NCI-H1417 treated with DMSO at 0.1 percent for 48 hours (cell line): Measurements from ENCODE around the gene SH3GL2.

Experiments used
- DNase-seq: peaks from one replicate; lab custom pipeline; 2025; lab: John Stamatoyannopoulos, UW

Gene SH3GL2

GRCh38 chr9:17578911-17579793, at the start of gene SH3GL2:
SH3GL2 (plus strand) TSS chr9:17579066.
- no peak for DNase-seq

GRCh38 chr9:17531642-17532254, 47.1 kb upstream of the SH3GL2 start:
- no peak for DNase-seq

DNA sequence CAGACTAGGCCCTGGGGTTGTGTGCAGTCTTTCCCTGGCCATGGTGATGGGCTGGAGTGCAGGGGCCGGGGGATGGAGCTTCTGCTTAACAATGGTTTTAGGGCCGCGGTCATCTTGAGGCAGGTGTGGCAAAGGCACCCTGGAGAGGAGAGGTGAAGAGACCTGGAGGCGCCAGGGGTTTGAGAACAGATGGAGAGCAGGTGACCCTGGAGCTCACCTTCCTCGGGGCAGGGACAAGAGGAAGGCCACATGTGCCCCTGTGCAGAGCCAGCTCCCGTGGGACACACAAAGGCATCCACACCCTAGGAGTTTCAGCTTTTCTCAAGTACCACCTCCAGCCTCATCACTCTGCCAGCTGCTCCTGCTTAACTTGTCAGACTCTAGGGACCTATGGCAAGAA, 46.4 kb upstream of the SH3GL2 start:
- DNase-seq: no peak

GRCh38 chr9:17535176-17535575, 43.7 kb upstream of the SH3GL2 start:
- DNase-seq: no peak

DNA sequence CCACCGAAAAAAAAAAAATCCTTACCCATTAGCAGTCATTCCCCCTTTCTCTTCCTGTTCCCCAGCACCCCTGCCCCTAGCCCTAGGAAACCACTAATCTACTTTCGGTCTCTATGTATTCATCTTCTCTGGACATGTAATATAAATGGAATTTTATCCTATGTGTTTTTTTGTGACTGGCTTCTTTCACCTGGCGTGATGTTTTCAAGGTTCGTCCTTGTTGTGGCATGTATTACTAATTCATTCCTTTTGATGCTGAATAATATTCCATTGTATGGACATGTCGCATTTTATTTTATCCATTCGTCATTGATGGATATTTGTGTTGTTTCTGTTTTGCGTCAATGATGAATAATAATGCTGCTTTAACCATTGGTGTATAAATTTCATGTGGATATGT, 42.8 kb upstream of the SH3GL2 start:
- no peak for DNase-seq

- DNase-seq: no peak
Observed at GRCh38 chr9:17551023-17551422, 27.8 kb upstream of the SH3GL2 start.

- no peak for DNase-seq
Observed at GRCh38 chr9:17555362-17556054, 23.4 kb upstream of the SH3GL2 start.

DNA sequence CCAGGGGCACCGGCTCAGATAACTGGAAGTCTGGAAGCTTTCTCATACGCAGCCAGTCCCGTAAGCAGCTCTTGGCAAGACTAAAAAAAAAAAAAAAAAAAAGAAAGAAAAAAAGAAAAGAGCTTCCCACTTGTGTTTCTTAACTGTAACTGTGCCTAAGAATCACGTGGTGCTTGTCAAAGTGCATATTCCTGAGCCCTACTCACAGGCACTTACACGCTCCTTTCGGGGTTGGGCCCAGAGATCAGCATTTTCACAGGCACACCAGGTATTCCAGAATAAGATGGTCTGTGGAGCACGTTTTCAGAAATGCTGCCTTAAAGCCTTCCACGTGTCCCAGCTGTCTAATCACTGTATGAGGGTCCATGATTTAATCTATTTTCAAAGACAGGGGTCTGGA, 22.6 kb upstream of the SH3GL2 start:
- DNase-seq: no peak

DNA sequence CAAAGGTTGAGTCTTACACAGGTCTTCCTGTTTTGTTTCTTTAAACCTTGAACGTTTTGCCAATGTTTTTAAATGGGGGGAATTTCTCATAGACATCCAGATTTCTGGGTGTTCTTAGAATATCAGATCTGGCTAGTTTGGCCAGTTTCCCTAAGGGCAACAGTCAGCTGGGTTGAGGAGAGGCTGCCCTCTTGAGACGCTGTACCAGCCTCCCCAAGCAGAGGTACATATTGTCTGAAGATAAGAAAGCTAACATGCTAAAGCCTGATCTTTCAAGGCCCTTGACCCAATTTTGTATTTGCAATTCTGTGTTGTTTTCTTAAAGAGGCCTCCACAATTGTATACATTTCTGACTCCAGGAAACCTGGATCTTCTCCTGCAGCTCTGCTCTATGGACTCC, 21.9 kb upstream of the SH3GL2 start:
- no peak for DNase-seq

DNA sequence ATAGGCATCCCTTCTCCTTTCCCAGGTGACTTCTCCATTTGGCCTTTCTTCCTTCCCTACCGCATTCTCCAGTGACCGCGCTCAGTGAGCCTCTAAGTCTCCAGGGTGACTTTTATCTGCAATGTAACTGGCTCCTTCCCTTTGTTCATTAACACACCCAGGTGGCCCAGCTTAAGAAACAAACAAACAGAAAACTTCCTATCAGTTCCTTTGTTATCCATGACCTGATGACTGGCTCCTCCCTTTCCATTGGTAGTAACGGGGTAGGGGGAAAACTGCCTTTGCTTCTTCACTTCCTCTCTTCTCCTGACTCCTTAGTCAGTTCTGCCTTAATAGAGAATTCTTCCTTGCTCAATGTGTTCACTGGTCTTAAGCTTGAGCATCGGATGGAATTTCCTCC, 7.0 kb upstream of the SH3GL2 start:
- DNase-seq: no peak

DNA sequence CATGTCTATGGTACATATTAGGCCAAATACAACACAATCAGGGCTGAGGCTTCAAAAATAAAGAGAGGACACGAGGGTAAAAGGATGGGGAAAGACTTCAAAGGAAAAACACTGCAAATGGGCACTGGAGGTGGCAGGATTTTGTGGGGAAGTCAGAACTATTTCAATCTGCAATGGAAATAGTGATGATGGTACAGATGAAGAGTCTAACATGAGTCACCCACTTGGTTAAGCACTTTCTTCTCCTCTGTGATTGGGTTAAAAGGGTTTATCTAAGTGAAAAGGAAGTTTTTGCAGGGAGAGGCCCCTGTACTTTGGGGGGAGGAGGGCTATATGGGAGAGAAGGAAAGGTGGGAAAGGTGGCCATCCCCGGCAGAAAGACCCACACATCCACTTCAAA, 4.5 kb upstream of the SH3GL2 start:
- DNase-seq: no peak

GRCh38 chr9:17578577-17578910, 322 bp upstream of the SH3GL2 start:
- no peak for DNase-seq

DNA sequence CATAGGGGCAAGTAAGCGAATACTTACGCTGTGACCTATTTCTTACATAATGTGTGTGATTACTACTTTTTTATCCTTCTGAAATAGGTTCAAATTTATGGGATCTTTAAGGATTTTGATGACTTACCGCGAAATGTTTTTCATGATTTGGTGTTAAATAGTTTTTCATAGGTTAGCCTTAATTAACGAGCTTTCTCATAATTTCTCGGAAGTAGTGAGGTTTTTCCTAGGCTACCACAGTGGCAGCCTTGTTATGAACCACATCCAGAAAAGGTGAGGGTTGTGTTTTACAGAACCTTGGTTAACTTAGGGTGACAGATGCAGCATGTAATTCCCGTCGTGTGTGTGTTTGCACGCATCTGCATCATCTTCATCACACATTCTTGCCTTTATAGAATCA, 1.3 kb downstream of the SH3GL2 start:
- no peak for DNase-seq

GRCh38 chr9:17587113-17587512, 8.2 kb downstream of the SH3GL2 start:
- no peak for DNase-seq

DNA sequence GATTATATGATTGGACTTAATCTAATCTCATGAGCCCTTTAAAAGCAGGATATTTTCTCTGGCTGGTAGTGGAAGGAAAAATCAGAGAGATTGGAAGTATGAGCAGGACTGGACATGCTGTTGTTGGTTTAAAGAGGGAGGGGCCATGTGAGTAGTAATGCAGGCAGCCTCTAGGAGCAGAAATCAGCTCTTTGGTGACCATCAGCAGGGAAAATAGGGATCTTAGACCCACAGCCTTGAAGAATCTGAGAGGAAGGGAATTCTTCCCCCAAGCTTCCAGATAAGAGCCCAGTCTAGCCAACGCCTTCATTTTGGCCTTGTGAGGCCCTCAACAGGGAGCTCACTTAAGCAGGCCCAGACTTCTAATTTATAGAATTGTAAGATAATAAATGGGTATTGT, 9.5 kb downstream of the SH3GL2 start:
- no peak for DNase-seq

DNA sequence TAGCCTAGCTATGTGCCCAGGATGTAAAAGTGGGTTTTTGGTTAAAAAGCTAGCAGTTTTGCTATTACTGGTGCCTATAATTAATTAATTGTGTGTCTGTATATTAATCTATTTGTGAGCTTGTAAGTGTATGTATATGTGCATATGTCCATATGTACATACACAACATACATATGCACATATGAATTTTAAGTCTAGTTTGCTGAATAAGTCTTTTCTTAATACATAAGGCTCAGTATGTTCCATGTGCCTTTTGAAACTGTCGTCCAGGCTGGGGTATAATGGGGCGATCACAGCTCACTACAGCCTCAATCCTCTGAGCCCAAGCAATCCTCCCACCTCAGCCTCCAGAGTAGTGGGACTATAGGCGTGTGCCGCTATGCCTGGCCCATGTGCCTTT, 10.1 kb downstream of the SH3GL2 start:
- DNase-seq: no peak

DNA sequence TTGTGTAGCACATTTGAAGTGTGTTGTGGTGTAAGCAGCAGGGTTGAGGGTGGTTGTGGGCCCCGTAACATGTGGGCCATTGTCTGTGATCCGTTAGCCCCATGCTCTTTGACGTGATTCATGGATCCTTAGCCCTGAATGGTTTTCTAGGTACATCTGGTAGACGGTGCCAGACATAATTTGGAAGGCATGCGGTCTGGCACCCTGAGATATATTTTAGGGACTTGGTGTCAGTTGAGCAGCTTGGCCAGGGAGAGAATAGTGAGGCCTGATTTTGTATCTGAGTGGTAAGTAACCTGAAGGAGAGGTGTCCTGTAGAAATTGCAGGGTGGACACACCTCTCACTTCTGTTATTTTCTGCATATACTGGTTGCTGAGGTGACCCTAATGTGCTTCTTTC, 10.9 kb downstream of the SH3GL2 start:
- DNase-seq: no peak

DNA sequence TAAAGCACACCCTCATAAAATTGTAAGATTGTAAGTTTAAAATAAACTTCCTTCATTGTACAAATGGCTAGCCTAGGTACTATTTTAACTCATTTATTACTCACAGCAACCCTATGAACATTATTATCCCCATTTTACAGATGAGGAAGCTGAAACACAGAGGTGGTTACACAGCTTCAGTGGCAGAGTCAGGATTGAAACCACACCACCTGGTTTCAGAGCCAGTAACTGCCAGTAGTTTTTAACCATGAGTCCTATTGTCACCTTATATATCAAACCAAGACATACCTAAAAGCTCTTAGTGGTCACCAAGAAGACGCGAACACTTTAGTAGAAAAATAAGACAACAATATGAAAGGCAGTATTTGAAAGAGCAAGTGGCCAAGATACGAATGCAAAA, 16.1 kb downstream of the SH3GL2 start:
- no peak for DNase-seq

DNA sequence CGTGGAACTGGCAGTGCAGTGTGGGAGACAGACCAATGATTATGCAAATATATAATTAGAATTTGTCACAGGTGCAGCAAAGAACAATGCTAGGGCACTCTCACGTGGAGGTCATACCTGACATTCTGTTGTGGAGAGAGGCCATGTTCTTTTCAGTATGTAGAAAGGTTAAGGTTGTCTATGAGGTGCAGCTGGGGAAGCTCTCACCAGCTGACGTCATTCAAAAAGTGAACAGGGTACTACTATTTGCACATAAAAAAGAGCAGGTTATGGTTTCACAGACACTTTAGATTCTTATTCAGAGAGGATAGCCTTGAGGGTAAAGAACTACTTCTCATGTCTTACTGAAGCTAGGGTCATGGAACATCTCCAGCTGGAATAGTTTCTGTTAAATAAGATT, 19.1 kb downstream of the SH3GL2 start:
- no peak for DNase-seq

GRCh38 chr9:17600962-17601593, 22.2 kb downstream of the SH3GL2 start:
- DNase-seq: no peak

DNA sequence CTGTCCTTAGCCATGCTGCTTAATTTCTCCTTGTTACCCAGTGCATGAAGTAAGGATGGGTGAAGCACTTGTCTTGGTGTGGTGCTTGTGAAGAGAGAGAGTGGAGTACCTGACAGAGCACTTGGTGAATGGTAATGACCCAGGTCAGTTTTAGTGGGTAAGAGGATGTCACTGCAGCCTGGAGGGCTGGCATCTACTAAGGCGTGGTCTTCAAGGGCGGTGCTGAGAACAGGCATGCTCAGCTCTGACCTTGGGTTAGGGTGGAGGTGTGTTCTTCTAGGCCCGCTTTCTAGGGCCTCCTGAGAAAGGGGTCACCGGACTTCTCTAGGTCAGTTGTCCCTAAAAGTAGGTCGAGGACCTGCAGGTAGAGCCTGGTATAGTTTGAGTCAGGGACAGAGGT, 25.7 kb downstream of the SH3GL2 start:
- DNase-seq: no peak

DNA sequence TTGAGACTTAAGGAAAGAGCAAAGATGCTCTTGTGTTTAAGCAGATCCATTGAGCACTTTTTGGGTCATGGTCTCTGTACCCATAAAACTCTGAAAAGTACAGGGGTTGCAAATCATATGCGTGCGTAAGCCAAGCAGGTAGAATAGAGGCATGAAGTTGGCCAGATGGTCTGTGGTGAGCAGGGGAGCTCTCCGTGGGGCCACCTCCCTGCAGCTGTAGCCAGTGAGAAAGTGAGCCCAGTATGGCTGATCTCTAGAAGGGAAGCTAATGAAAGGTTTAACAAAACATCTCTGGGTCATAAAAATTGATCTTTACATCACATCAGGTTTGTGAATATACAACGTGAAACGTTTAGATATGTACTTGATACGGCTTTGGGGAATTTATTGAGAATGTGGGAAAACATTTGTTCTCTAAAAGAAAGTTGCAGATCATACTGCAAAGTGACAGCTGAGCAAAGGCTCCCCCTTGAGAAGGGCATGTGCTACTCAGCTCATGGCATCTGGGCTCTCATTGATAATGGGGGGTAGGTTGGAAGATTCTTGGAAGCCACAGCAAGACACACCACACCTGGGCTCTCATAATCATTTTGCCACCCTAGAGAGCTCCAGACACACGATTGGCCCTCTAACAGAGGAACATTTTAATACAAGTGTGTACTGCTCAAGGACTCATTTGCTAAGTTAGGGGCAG, 30.6 kb downstream of the SH3GL2 start:
- no peak for DNase-seq
